CD4-positive, alpha-beta T cell (primary cell): ENCODE results near the gene AHNAK. TPM values are rescaled to one million over a fixed set of nuclear protein-coding genes. Genes with fewer than 3 reads are reported as not detected.

Source experiments
- ATAC-seq: fragments of 200-7000 bp; cut with Tn5 transposase; one replicate; pipeline ENCODE4 v1.10.0; 2022; ENCODE audit warnings: mild to moderate bottlenecking; ENCODE audit not compliant: poor library complexity
- CTCF ChIA-PET: fragments of 350-600 bp; sonication (Branson Sonifier 250); formaldehyde crosslinking; loops from one replicate; lab custom pipeline; 2021; ENCODE audit warnings: antibody characterized with exemption, inconsistent platforms; lab: Charles Lee
- POLR2A ChIA-PET: fragments of 350-600 bp; sonication (Branson Sonifier 250); formaldehyde crosslinking; loops from one replicate; lab custom pipeline; 2021; ENCODE audit warnings: antibody characterized with exemption, inconsistent platforms; lab: Charles Lee
- DNase-seq, 14 experiments: peaks; one replicate each; pipeline ENCODE4 v3.0.0-alpha.2; 2013 to 2020; ENCODE audit warnings: mixed read lengths in 2 of 14
- H3K27ac ChIP-seq, 2 donors: one replicate each; pipeline versions ENCODE4 v1.5.1 to v1.7.0; 2013; ENCODE audit warnings: low read length in 2 of 2, low read depth in 1 of 2, mild to moderate bottlenecking in 1 of 2
- H3K27me3 ChIP-seq, 2 experiments: 1 replicate in 1 of 2; 2 replicates in 1 of 2; pipeline versions ENCODE4 v1.6.1 to v1.7.0; 2013; ENCODE audit warnings: low read length in 2 of 2, control low read depth in 1 of 2, mild to moderate bottlenecking in 1 of 2, moderate library complexity in 1 of 2; ENCODE audit not compliant: insufficient read depth in 2 of 2, control insufficient read depth in 1 of 2
- H3K36me3 ChIP-seq: one replicate; pipeline ENCODE4 v1.6.1; 2013; ENCODE audit warnings: low read length, control low read depth; ENCODE audit not compliant: insufficient read depth
- H3K4me1 ChIP-seq: one replicate; pipeline ENCODE4 v1.6.1; 2013; ENCODE audit warnings: low read length, control low read depth; ENCODE audit not compliant: insufficient read depth
- H3K4me3 ChIP-seq: one replicate; pipeline ENCODE4 v1.5.1; 2013; ENCODE audit warnings: mild to moderate bottlenecking, low read length, moderate library complexity
- H3K9me3 ChIP-seq, 2 experiments: 1 replicate in 1 of 2; 2 replicates in 1 of 2; pipeline versions ENCODE4 v1.6.1 to v1.7.0; 2013; ENCODE audit warnings: low read length in 2 of 2, mild to moderate bottlenecking in 2 of 2, control low read depth in 1 of 2, moderate library complexity in 1 of 2; ENCODE audit not compliant: control insufficient read depth in 1 of 2, insufficient read depth in 1 of 2
- H3K27ac Mint-ChIP-seq: one replicate; pipeline ENCODE4 v1.8.0; 2020; ENCODE audit warnings: mixed read lengths
- H3K27me3 Mint-ChIP-seq: one replicate; pipeline ENCODE4 v1.8.0; 2021; ENCODE audit warnings: mixed read lengths
- H3K36me3 Mint-ChIP-seq: one replicate; pipeline ENCODE4 v1.8.0; 2021; ENCODE audit warnings: low read depth, mixed read lengths
- H3K4me1 Mint-ChIP-seq: one replicate; pipeline ENCODE4 v1.8.0; 2021; ENCODE audit warnings: low read depth, mixed read lengths
- H3K4me3 Mint-ChIP-seq: one replicate; pipeline ENCODE4 v1.8.0; 2020; ENCODE audit warnings: mild to moderate bottlenecking, mixed read lengths
- H3K9me3 Mint-ChIP-seq: one replicate; pipeline ENCODE4 v1.8.0; 2020; ENCODE audit warnings: mixed read lengths
- intact Hi-C, 2 experiments: fragments of 100-400 bp; cut with DNase I in 1 of 2; cut with micrococcal nuclease in 1 of 2; formaldehyde crosslinking; loops; one replicate each; pipeline versions ENCODE4 v1.15.1 to v1.9.0; 2023 to 2025; cut with DNase I, micrococcal nuclease
- total RNA-seq, 174 experiments: library from RNA in 2 of 174; stranded (reverse) in 2 of 174; gene quantifications; one replicate each; pipeline ENCODE4 v1.2.3 and lab custom pipeline; 2021 to 2026
- TF ChIP-seq, protein P1 (sequence below): fragments of 200-600 bp; IDR thresholded peaks from one replicate; pipeline ENCODE4 v1.8.0; 2022; ENCODE audit warnings: antibody characterized with exemption, mild to moderate bottlenecking

AHNAK gene
- total RNA-seq, 2 experiments from 2014 or later: 320 to 332 TPM

DNA sequence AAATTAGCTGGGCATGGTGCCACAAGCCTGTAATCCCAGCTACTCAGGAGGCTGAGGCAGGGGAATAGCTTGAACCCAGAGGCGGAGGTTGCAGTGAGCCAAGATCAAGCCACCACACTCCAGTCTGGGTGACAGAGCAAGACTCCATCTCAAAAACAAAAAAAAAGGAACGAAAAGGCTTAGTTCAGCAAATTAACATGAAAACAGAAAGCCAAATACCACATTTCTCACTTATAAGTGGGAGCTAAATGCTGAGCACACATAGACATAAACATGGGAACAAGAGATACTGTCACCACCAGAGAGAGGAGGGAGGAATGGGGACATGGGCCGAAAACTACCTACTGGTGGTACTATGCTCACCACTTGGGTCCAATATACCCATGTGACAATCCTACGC lies 89.1 kb downstream of the AHNAK start:
- H3K27ac Mint-ChIP-seq: no peak overlapping the region
- no peaks in the 10 kb centered on the region for H3K9me3 ChIP-seq
- intact Hi-C loops: no loop called here
- no peaks in the 10 kb centered on the region for H3K9me3 Mint-ChIP-seq
- H3K36me3 ChIP-seq: no peaks in the 10 kb centered on the region
- no peaks in the 10 kb centered on the region for H3K36me3 Mint-ChIP-seq
- no peak overlapping the region for H3K27ac ChIP-seq
- H3K27me3 Mint-ChIP-seq: no peaks in the 10 kb centered on the region
- ATAC-seq (no peak), DNase-seq (no peak)
- H3K4me3 Mint-ChIP-seq: no peak overlapping the region
- H3K27me3 ChIP-seq: no peaks in the 10 kb centered on the region
- H3K4me3 ChIP-seq: no peak overlapping the region
- CTCF ChIA-PET: interaction anchor here (1.0 kb wide), 1 partner anchor 33 kb away, joined by 3 read pairs; no protein-coding TSS in a partner anchor
- H3K4me1 ChIP-seq: no peaks in the 10 kb centered on the region
- POLR2A ChIA-PET: no interaction called here
- no peaks in the 10 kb centered on the region for H3K4me1 Mint-ChIP-seq
- TF ChIP-seq, protein P1, sequence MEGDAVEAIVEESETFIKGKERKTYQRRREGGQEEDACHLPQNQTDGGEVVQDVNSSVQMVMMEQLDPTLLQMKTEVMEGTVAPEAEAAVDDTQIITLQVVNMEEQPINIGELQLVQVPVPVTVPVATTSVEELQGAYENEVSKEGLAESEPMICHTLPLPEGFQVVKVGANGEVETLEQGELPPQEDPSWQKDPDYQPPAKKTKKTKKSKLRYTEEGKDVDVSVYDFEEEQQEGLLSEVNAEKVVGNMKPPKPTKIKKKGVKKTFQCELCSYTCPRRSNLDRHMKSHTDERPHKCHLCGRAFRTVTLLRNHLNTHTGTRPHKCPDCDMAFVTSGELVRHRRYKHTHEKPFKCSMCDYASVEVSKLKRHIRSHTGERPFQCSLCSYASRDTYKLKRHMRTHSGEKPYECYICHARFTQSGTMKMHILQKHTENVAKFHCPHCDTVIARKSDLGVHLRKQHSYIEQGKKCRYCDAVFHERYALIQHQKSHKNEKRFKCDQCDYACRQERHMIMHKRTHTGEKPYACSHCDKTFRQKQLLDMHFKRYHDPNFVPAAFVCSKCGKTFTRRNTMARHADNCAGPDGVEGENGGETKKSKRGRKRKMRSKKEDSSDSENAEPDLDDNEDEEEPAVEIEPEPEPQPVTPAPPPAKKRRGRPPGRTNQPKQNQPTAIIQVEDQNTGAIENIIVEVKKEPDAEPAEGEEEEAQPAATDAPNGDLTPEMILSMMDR: no peak

DNA sequence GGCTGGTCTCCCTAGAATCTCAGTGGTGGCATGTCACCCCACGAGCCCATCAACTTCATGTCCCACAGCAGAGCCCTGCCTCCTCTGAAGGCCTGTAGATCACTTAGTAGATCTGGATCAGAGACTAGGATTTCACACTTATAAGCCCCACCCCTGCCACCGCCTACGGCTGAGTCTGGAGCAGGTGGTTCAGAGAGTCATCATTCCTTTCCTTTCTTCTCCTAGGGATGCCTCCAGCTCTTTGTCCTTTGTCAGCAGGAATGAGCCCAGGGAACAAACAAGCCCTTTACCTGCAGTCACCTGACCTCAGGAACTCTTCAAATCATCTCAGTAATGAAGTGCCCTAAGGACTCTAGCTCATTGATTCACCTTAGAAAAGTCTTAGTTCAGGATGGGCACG lies 90.0 kb downstream of the AHNAK start:
- Histone ChIP-seq H3K4me3 (no peak overlapping the region), H3K4me1 (no peaks in the 10 kb centered on the region), H3K36me3 (no peaks in the 10 kb centered on the region), H3K27me3 (no peaks in the 10 kb centered on the region), H3K27ac (no peak overlapping the region), H3K9me3 (no peaks in the 10 kb centered on the region)
- H3K27me3 Mint-ChIP-seq: no peaks in the 10 kb centered on the region
- intact Hi-C loops: no loop called here
- TF ChIP-seq, protein P1: no peak
- no peak for DNase-seq
- no peaks in the 10 kb centered on the region for H3K36me3 Mint-ChIP-seq
- H3K9me3 Mint-ChIP-seq: no peaks in the 10 kb centered on the region
- H3K4me3 Mint-ChIP-seq: no peak overlapping the region
- CTCF ChIA-PET: no interaction called here
- POLR2A ChIA-PET: interaction anchor here (0.6 kb wide), 1 partner anchor 11 kb away, joined by 3 read pairs; no protein-coding TSS in a partner anchor
- H3K27ac Mint-ChIP-seq: no peak overlapping the region
- no peaks in the 10 kb centered on the region for H3K4me1 Mint-ChIP-seq
- no peak for ATAC-seq

DNA sequence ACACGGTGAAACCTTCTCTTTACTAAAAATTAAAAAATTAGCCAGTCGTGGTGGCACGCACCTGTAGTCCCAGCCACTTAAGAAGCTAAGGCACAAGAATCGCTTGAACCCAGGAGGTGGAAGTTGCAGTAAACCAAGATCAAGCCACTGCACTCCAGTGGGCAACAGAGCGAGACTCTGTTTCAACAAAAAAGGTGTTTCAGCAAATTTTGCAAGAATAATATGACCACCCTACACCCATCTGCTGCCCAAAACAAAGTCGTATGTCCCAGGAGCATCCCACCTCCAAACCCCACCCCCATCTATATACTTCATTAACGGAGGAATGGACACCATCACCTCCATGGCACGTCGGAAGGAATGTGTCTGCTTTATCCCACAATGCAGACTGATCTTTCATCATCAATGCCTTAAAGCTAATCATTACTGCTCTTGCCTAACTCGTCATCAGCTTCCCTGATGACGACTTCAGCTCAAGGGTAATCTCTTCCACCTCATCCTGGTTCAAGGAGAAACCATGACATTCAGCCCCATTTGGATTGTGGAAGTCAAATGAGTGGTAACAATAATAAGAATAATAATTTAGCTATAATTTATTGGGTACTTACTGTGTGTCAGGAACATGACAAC lies 93.7 kb downstream of the AHNAK start:
- no peaks in the 10 kb centered on the region for H3K9me3 ChIP-seq
- DNase-seq: no peak
- no peaks in the 10 kb centered on the region for H3K27me3 ChIP-seq
- H3K27ac ChIP-seq: no peak overlapping the region
- ATAC-seq: no peak
- Mint-ChIP-seq H3K36me3 (no peaks in the 10 kb centered on the region), H3K27ac (no peak overlapping the region), H3K27me3 (peaks cover 4% of the 10 kb centered on the region), H3K4me3 (no peak overlapping the region), H3K4me1 (no peaks in the 10 kb centered on the region), H3K9me3 (no peaks in the 10 kb centered on the region)
- no peaks in the 10 kb centered on the region for H3K4me1 ChIP-seq
- TF ChIP-seq, protein P1: no peak
- no peak overlapping the region for H3K4me3 ChIP-seq
- CTCF ChIA-PET: no interaction called here
- no peaks in the 10 kb centered on the region for H3K36me3 ChIP-seq
- intact Hi-C loops: no loop called here
- POLR2A ChIA-PET: interaction anchor here (0.6 kb wide), 1 partner anchor 251 kb away, joined by 3 read pairs; no protein-coding TSS in a partner anchor
